DND-41 (cell line): ENCODE results near the gene C7.

ENCODE experiments used
- ATAC-seq: fragments of 200-7000 bp; cut with Tn5 transposase; 3 replicates; pipeline ENCODE4 v1.9.1; 2021; ENCODE audit warnings: low read depth; ENCODE audit not compliant: insufficient read depth
- DNase-seq: peaks from one replicate; pipeline ENCODE4 v3.0.0-alpha.2; 2020
- H2AFZ ChIP-seq: 2 replicates; pipeline ENCODE4 v1.6.0; 2012; ENCODE audit warnings: low read depth, low read length
- H3K27ac ChIP-seq: 2 replicates; pipeline ENCODE4 v1.5.1; 2012; ENCODE audit warnings: low read length, inconsistent platforms
- H3K27me3 ChIP-seq: fragments of 200-600 bp; sonication (generic); 2 replicates; pipeline ENCODE4 v1.6.0; 2012; ENCODE audit warnings: low read length, mild to moderate bottlenecking, inconsistent platforms; ENCODE audit not compliant: insufficient read depth, poor library complexity
- H3K36me3 ChIP-seq: 2 replicates; pipeline ENCODE4 v1.5.1; 2012; ENCODE audit warnings: low read length, inconsistent platforms; ENCODE audit not compliant: insufficient read depth
- H3K4me1 ChIP-seq: 2 replicates; pipeline ENCODE4 v1.5.1; 2012; ENCODE audit warnings: mild to moderate bottlenecking, low read length; ENCODE audit not compliant: insufficient read depth
- H3K4me2 ChIP-seq: 2 replicates; pipeline ENCODE4 v1.6.0; 2012; ENCODE audit warnings: mild to moderate bottlenecking, moderate library complexity, low read length, inconsistent platforms; ENCODE audit not compliant: insufficient read depth
- H3K4me3 ChIP-seq, 2 experiments: fragments of 200-600 bp in 1 of 2; shearing (Covaris generic) in 1 of 2; 2 replicates each; pipeline ENCODE4 v1.5.1; 2012 to 2016; ENCODE audit warnings: inconsistent platforms in 2 of 2, low read length in 2 of 2, mild to moderate bottlenecking in 2 of 2, low read depth in 1 of 2, moderate library complexity in 1 of 2
- H3K79me2 ChIP-seq: 2 replicates; pipeline ENCODE4 v1.6.0; 2012; ENCODE audit warnings: low read length, inconsistent platforms; ENCODE audit not compliant: insufficient read depth
- H3K9ac ChIP-seq: 2 replicates; pipeline ENCODE4 v1.6.0; 2012; ENCODE audit warnings: low read depth, mild to moderate bottlenecking, inconsistent platforms, low read length, moderate library complexity
- H3K9me3 ChIP-seq: 2 replicates; pipeline ENCODE4 v1.5.1; 2012; ENCODE audit warnings: low read length, moderate library complexity, mild to moderate bottlenecking, inconsistent platforms; ENCODE audit not compliant: insufficient read depth, severe bottlenecking
- H4K20me1 ChIP-seq: 2 replicates; pipeline ENCODE4 v1.6.0; 2012; ENCODE audit warnings: low read length; ENCODE audit not compliant: insufficient read depth
- EZH2 ChIP-seq: IDR thresholded peaks from 3 replicates; pipeline ENCODE4 v1.6.1; 2012; ENCODE audit warnings: borderline replicate concordance, low read depth, mild to moderate bottlenecking, moderate library complexity, low read length, inconsistent platforms; ENCODE audit not compliant: severe bottlenecking
- TF ChIP-seq, protein P1 (sequence below): IDR thresholded peaks from 2 replicates; pipeline ENCODE4 v1.5.1; 2012; ENCODE audit warnings: borderline replicate concordance, low read length, moderate library complexity, mild to moderate bottlenecking; ENCODE audit not compliant: poor library complexity, severe bottlenecking; ENCODE audit errors: extremely low read depth

Gene C7

GRCh38 chr5:40916226-40916625 is 6.9 kb downstream of the C7 start:
- no peak for TF ChIP-seq EZH2
- TF ChIP-seq, protein P1, sequence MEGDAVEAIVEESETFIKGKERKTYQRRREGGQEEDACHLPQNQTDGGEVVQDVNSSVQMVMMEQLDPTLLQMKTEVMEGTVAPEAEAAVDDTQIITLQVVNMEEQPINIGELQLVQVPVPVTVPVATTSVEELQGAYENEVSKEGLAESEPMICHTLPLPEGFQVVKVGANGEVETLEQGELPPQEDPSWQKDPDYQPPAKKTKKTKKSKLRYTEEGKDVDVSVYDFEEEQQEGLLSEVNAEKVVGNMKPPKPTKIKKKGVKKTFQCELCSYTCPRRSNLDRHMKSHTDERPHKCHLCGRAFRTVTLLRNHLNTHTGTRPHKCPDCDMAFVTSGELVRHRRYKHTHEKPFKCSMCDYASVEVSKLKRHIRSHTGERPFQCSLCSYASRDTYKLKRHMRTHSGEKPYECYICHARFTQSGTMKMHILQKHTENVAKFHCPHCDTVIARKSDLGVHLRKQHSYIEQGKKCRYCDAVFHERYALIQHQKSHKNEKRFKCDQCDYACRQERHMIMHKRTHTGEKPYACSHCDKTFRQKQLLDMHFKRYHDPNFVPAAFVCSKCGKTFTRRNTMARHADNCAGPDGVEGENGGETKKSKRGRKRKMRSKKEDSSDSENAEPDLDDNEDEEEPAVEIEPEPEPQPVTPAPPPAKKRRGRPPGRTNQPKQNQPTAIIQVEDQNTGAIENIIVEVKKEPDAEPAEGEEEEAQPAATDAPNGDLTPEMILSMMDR, result no peak
- no peaks in the 10 kb centered on the region for H3K36me3 ChIP-seq
- no peaks in the 10 kb centered on the region for H3K9me3 ChIP-seq
- H3K79me2 ChIP-seq, result no peaks in the 10 kb centered on the region
- no peak overlapping the region for H3K27ac ChIP-seq
- H3K4me2 ChIP-seq, result no peak overlapping the region
- H4K20me1 ChIP-seq, result no peaks in the 10 kb centered on the region
- no peak overlapping the region for H3K9ac ChIP-seq
- no peaks in the 10 kb centered on the region for H3K4me1 ChIP-seq
- H3K4me3 ChIP-seq, result no peak overlapping the region
- H2AFZ ChIP-seq, result no peak overlapping the region
- peaks cover 3% of the 10 kb centered on the region for H3K27me3 ChIP-seq
- ATAC-seq, result no peak
- DNase-seq, result no peak

GRCh38 chr5:40928886-40929448 is 19.7 kb downstream of the C7 start:
- Histone ChIP-seq H3K4me2 (no peak overlapping the region), H3K9ac (no peak overlapping the region), H3K36me3 (no peaks in the 10 kb centered on the region), H2AFZ (no peak overlapping the region), H3K27me3 (no peaks in the 10 kb centered on the region), H3K4me1 (no peaks in the 10 kb centered on the region), H4K20me1 (no peaks in the 10 kb centered on the region), H3K79me2 (no peaks in the 10 kb centered on the region), H3K4me3 (no peak overlapping the region), H3K27ac (no peak overlapping the region), H3K9me3 (peaks cover 17% of the 10 kb centered on the region)
- DNase-seq (no peak), ATAC-seq (no peak)
- TF ChIP-seq, protein P1, result no peak
- TF ChIP-seq EZH2, result no peak

DNA sequence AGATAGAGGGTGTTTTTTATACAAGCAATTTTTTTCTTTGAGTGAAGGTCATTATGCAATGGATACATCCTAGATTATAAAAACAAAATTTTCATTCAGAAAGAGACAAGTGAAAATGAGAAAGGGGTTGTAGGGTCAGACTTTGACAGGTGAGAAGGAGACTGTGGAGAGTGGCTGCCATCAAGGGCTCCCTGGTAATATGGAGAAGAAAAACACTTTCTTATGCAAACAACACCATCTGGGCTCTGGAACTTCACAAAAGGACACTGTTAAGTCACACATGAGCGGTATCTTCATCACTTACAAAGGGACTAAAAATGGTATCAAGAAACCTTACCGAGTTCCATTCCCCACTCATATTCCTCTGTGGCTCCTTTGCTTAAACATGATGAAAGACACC is 23.5 kb downstream of the C7 start:
- DNase-seq, result no peak
- ATAC-seq, result no peak

More for the DNA sequence above, 23.5 kb downstream of the C7 start:
- Histone ChIP-seq H4K20me1 (no peaks in the 10 kb centered on the region), H3K4me2 (no peak overlapping the region), H3K27ac (no peak overlapping the region), H2AFZ (no peak overlapping the region), H3K9ac (no peak overlapping the region), H3K4me3 (no peak overlapping the region), H3K79me2 (no peaks in the 10 kb centered on the region), H3K4me1 (no peaks in the 10 kb centered on the region), H3K27me3 (no peaks in the 10 kb centered on the region), H3K9me3 (no peaks in the 10 kb centered on the region), H3K36me3 (no peaks in the 10 kb centered on the region)
- TF ChIP-seq EZH2, result no peak
- TF ChIP-seq, protein P1, result no peak
